Tibial artery (tissue), 4 donors: ENCODE results near the gene MARVELD3.
"Not testable (repeated sequence)": the region's sequence is repeated elsewhere in the genome, so short reads cannot be mapped to it uniquely, and the experiment has no call there.

Source experiments
- DNase-seq, 2 donors: peaks; one replicate each; pipeline ENCODE4 v3.0.0-alpha.2; 2019
- H3K27ac ChIP-seq, 2 donors: fragments of 200-600 bp; sonication (generic) in 1 of 2; 1 replicate in 1 of 2; 2 replicates in 1 of 2; pipeline ENCODE4 v1.5.1; 2018 to 2019; ENCODE audit warnings: mild to moderate bottlenecking in 1 of 2
- H3K27me3 ChIP-seq, 2 donors: fragments of 200-600 bp; sonication (generic) in 1 of 2; one replicate each; pipeline versions ENCODE4 v1.5.1 to v1.6.0; 2016 to 2019
- H3K36me3 ChIP-seq, 3 donors: fragments of 200-600 bp; sonication (generic) in 2 of 3; one replicate each; pipeline ENCODE4 v1.5.1; 2016 to 2019; ENCODE audit warnings: mild to moderate bottlenecking in 2 of 3
- H3K4me1 ChIP-seq, 4 donors: fragments of 200-600 bp; sonication (generic) in 2 of 4; 1 replicate in 3 of 4; 2 replicates in 1 of 4; pipeline ENCODE4 v1.5.1; 2016 to 2019
- H3K4me3 ChIP-seq, 2 donors: fragments of 200-600 bp; sonication (generic) in 1 of 2; 1 replicate in 1 of 2; 2 replicates in 1 of 2; pipeline ENCODE4 v1.5.1; 2018 to 2019; ENCODE audit warnings: mild to moderate bottlenecking in 2 of 2
- H3K9me3 ChIP-seq, 3 donors: fragments of 200-600 bp; sonication (generic) in 1 of 3; one replicate each; pipeline ENCODE4 v1.5.1; 2016 to 2019
- intact Hi-C: fragments of 100-400 bp; cut with DNase I; formaldehyde crosslinking; loops from one replicate; pipeline ENCODE4 v1.15.0; 2023; ENCODE audit warnings: low total_unique reads
- TF ChIP-seq, protein P1 (sequence below), 2 experiments: fragments of 200-600 bp in 1 of 2; fragments of 450-650 bp in 1 of 2; IDR thresholded peaks; one replicate each; pipeline ENCODE4 v1.5.1; 2017 to 2019; ENCODE audit warnings: antibody characterized with exemption in 2 of 2, mild to moderate bottlenecking in 1 of 2, moderate library complexity in 1 of 2

MARVELD3 gene

DNA sequence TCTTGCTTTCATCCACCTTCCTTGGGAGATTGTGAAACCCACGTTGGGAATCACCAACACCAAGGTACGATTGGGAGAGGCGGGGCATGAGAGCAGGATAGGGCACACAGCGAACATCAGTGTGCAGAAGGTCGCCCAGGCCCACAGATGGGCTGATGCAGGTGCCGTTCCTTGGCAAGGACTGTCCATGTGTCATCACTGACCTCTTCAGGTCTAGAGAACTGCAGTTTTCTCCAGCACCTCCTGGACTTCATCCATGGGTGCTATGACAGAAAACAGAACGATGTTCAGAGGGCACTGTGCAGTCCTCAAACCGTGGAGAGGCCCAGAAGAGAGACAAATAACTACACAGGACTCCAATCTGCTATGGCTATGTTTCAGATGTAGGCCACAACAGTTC lies 25.2 kb upstream of the MARVELD3 start:
- Histone ChIP-seq H3K9me3 (no peaks in the 10 kb centered on the region), H3K27ac (no peak overlapping the region), H3K4me3 (no peak overlapping the region), H3K27me3 (no peaks in the 10 kb centered on the region), H3K4me1 (no peaks in the 10 kb centered on the region), H3K36me3 (no peaks in the 10 kb centered on the region)
- TF ChIP-seq, protein P1, sequence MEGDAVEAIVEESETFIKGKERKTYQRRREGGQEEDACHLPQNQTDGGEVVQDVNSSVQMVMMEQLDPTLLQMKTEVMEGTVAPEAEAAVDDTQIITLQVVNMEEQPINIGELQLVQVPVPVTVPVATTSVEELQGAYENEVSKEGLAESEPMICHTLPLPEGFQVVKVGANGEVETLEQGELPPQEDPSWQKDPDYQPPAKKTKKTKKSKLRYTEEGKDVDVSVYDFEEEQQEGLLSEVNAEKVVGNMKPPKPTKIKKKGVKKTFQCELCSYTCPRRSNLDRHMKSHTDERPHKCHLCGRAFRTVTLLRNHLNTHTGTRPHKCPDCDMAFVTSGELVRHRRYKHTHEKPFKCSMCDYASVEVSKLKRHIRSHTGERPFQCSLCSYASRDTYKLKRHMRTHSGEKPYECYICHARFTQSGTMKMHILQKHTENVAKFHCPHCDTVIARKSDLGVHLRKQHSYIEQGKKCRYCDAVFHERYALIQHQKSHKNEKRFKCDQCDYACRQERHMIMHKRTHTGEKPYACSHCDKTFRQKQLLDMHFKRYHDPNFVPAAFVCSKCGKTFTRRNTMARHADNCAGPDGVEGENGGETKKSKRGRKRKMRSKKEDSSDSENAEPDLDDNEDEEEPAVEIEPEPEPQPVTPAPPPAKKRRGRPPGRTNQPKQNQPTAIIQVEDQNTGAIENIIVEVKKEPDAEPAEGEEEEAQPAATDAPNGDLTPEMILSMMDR (IDR thresholded peaks at IDR 0.05): no peak
- intact Hi-C loops: no loop called here
- no peak for DNase-seq

GRCh38 chr16:71609066-71609465 lies 16.9 kb upstream of the MARVELD3 start:
- no peaks in the 10 kb centered on the region for H3K36me3 ChIP-seq
- H3K9me3 ChIP-seq: no peaks in the 10 kb centered on the region
- no peak overlapping the region for H3K4me3 ChIP-seq
- peaks cover 0 to 5% (median 0%) of the 10 kb centered on the region in 4 donors for H3K4me1 ChIP-seq
- intact Hi-C loops: loop anchor here (5.0 kb wide), 1 partner anchor 197 kb away; no protein-coding TSS in a partner anchor
- H3K27ac ChIP-seq: no peak overlapping the region
- TF ChIP-seq, protein P1 (IDR thresholded peaks at IDR 0.05): no peak
- peaks cover 0 to 12% of the 10 kb centered on the region in 2 donors for H3K27me3 ChIP-seq
- no peak for DNase-seq

DNA sequence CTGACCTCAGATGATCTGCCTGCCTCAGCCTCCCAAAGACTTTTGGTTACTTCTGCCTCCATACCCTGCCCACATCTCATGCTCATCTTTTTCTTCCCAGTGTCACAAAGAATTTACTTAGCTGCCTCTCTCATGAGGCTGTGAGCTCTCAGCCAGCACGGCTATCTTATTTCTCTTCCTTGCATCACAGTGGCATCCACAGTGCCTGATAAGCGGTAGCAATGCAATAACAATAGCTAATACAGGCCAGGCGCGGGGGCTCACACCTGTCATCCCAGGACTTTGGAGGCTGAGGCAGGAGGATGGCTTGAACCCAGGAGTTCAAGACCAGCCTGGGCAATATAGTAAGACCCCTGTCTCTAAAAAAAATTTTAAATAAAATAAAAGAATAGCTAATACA lies 15.5 kb upstream of the MARVELD3 start:
- intact Hi-C loops: no loop called here
- no peaks in the 10 kb centered on the region for H3K36me3 ChIP-seq
- no peak overlapping the region for H3K4me3 ChIP-seq
- peaks cover 0 to 5% (median 0%) of the 10 kb centered on the region in 4 donors for H3K4me1 ChIP-seq
- H3K27me3 ChIP-seq: peaks cover 0 to 19% of the 10 kb centered on the region in 2 donors
- TF ChIP-seq, protein P1 (IDR thresholded peaks at IDR 0.05): no peak
- DNase-seq: no peak
- H3K27ac ChIP-seq: no peak overlapping the region
- H3K9me3 ChIP-seq: no peaks in the 10 kb centered on the region

- DNase-seq: peak in 1 of 2 donors; percentile 28
- Histone ChIP-seq H3K9me3 (no peaks in the 10 kb centered on the region), H3K27ac (no peak overlapping the region), H3K4me1 (peaks cover 0 to 5% (median 0%) of the 10 kb centered on the region in 4 donors), H3K27me3 (peaks cover 0 to 25% of the 10 kb centered on the region in 2 donors), H3K36me3 (no peaks in the 10 kb centered on the region), H3K4me3 (no peak overlapping the region)
- intact Hi-C loops: no loop called here
- TF ChIP-seq, protein P1 (IDR thresholded peaks at IDR 0.05): peak; percentile 54 to 68
Observed at GRCh38 chr16:71610936-71611871, 14.8 kb upstream of the MARVELD3 start.

DNA sequence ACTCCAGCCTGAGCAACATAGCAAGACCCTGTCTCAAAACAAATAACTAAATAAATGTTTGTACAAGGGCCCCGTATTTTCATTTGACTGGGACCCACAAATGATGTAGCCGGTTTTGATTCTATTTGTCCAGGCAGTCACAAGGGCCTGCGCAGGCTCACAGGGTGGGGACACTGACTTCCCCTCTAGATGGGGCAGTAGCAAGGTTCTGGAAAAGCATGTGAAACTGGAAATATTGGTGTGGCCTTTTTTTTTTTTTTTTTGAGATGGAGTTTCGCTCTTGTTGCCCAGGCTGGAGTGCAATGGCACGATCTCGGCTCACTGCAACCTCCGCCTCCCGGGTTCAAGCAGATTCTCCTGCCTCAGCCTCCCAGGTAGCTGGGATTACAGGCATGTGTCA lies 11.0 kb upstream of the MARVELD3 start:
- H3K4me3 ChIP-seq, H3K4me1 ChIP-seq, intact Hi-C loops, DNase-seq, H3K27ac ChIP-seq, H3K9me3 ChIP-seq, H3K36me3 ChIP-seq: not testable (repeated sequence)
- H3K27me3 ChIP-seq: peaks cover 0 to 25% of the 10 kb centered on the region in 2 donors

GRCh38 chr16:71618429-71618828 lies 7.6 kb upstream of the MARVELD3 start:
- Histone ChIP-seq H3K36me3 (no peaks in the 10 kb centered on the region), H3K4me1 (no peaks in the 10 kb centered on the region), H3K4me3 (no peak overlapping the region), H3K9me3 (no peaks in the 10 kb centered on the region), H3K27ac (no peak overlapping the region), H3K27me3 (peaks cover 0 to 19% of the 10 kb centered on the region in 2 donors)
- no peak for DNase-seq
- intact Hi-C loops: no loop called here
- TF ChIP-seq, protein P1 (IDR thresholded peaks at IDR 0.05): no peak
